ENCODE measurements around the gene TMEFF1.
"Not testable (repeated sequence)": the region's sequence is repeated elsewhere in the genome, so short reads cannot be mapped to it uniquely, and the experiment has no call there.

The TMEFF1 gene

DNA sequence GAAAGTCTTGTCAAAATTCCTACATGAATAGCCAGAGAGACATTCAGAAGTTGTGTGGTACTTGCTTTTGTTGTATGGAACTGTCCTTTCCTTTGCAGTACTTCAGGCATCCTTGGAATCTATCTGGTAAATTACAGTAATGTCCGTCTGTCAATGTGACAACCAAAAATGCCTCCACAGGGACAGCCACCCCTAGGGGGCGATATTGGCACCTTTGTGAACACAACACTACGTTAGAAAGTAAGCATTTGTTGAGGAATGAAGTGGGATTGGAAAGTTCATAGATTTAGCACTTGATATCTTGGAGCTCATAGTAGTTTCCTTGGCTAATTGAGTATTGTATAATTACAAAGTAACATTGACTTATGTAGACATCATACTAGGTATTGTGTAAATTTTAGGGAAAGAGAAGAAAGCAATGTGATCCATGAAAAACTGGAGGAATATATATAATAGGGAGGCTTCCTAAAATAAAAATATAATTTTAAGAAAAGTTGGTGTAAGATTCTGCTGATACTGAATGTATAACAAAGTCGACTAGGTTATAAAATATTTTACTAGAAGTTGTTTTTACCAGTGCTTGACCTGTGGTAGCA is 32.7 kb downstream of the TMEFF1 start:
- peak; percentile 37 for DNase-seq (ENCODE audit: low spot score)
- peak; percentile 83 for TF ChIP-seq CTCF (IDR thresholded peaks at IDR 0.05; ENCODE audit: extremely low read depth, insufficient read depth, missing control alignments)
- in situ Hi-C loops (cut with MboI; ENCODE audit: low pct_unique_long_range_greater_than_20kb, low sequenced_read_pairs, unreplicated experiment): no loop called here

DNA sequence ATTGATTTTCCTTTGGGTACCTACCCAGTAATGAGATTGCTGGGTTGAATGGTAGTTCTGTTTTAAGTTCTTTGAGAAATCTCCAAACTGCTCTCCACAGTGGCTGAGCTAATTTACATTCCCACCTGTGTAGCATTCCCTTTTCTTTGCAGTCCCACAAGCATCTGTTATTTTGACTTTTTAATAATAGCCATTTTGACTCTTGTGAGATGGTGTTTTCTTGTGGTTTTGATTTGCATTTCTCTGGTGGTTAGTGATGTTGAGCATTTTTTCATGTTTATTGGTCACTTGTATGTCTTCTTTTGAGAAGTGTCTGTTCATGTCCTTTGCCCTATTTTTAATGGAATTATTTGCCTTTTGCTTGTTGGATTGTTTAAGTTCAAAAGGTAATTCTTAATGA is 34.4 kb downstream of the TMEFF1 start:
- in situ Hi-C loops (cut with MboI; ENCODE audit: low pct_unique_long_range_greater_than_20kb, low sequenced_read_pairs, unreplicated experiment); DNase-seq (ENCODE audit: low spot score): not testable (repeated sequence)

DNA sequence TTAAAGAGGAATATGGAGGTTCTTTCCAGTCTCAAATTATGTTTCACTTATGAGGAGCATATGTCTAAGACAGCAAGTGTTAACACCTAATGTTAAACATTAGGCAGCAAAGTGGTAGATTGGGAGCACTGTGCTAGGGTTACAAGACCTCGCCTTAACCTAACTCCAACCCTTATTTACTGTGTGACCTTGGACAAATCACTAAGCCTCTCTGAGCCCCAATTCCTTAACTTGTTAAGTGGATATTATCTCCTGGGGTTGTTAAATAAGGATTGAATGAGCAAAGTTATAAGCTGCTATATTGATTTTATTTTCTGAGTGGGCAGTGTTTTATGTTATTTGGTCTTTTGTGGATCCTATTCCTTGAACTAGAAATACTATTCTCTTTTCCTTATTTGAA is 38.3 kb downstream of the TMEFF1 start:
- DNase-seq (ENCODE audit: low spot score): no peak
- no peak for TF ChIP-seq CTCF (IDR thresholded peaks at IDR 0.05; ENCODE audit: extremely low read depth, insufficient read depth, missing control alignments)
- in situ Hi-C loops (cut with MboI; ENCODE audit: low pct_unique_long_range_greater_than_20kb, low sequenced_read_pairs, unreplicated experiment): no loop called here

DNA sequence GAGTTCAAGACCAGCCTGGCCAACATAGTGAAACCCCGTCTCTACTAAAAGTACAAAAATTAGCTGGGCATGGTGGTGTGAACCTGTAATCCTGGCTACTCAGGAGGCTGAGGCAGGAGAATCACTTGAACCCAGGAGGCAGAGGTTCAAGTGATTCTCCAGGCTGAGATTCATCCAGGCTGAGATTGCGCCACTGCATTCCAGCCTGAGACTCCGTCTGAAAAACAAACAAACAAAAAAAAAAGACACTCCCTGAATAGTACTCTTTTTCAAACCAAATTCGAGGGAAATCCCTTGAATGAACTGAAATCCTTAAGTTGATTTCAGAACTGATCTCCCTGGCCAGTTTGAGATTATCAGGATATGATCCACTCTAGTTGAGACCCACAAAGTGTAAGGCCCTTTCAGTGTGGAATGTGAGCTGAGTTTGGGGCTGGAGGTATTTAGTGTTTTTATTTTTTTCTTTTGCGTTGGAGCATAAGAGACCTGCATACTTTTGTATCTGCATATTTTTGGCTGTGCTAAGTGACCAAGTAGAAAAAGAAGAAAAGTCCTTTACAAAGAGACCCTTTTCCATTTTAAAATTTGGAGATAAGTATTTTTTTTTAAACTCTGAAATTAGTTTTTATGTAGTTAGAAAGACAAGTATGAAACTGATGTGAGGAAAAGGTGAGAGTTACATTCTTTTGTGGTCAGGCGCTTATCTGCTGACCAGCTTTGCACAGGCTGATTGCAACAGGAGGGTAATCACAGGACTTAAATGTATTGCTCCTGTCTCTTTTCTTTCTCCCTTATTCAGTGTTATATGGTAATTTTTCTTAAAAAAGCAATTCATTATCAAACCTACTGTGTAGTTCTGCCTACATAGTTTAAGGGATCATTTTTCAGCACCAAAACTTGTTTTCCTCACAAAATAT is 42.9 kb downstream of the TMEFF1 start:
- DNase-seq (ENCODE audit: low spot score): no peak
- TF ChIP-seq CTCF (IDR thresholded peaks at IDR 0.05; ENCODE audit: extremely low read depth, insufficient read depth, missing control alignments): no peak
- in situ Hi-C loops (cut with MboI; ENCODE audit: low pct_unique_long_range_greater_than_20kb, low sequenced_read_pairs, unreplicated experiment): no loop called here

GRCh38 chr9:100521282-100521681 is 48.3 kb downstream of the TMEFF1 start:
- in situ Hi-C loops (cut with MboI; ENCODE audit: low pct_unique_long_range_greater_than_20kb, low sequenced_read_pairs, unreplicated experiment): no loop called here
- peak; percentile 17 for DNase-seq (ENCODE audit: low spot score)
- TF ChIP-seq CTCF (IDR thresholded peaks at IDR 0.05; ENCODE audit: extremely low read depth, insufficient read depth, missing control alignments): no peak

- no peak for DNase-seq (ENCODE audit: low spot score)
- TF ChIP-seq CTCF (IDR thresholded peaks at IDR 0.05; ENCODE audit: extremely low read depth, insufficient read depth, missing control alignments): no peak
- in situ Hi-C loops (cut with MboI; ENCODE audit: low pct_unique_long_range_greater_than_20kb, low sequenced_read_pairs, unreplicated experiment): no loop called here
Observed at GRCh38 chr9:100525563-100525962, 52.6 kb downstream of the TMEFF1 start.

DNA sequence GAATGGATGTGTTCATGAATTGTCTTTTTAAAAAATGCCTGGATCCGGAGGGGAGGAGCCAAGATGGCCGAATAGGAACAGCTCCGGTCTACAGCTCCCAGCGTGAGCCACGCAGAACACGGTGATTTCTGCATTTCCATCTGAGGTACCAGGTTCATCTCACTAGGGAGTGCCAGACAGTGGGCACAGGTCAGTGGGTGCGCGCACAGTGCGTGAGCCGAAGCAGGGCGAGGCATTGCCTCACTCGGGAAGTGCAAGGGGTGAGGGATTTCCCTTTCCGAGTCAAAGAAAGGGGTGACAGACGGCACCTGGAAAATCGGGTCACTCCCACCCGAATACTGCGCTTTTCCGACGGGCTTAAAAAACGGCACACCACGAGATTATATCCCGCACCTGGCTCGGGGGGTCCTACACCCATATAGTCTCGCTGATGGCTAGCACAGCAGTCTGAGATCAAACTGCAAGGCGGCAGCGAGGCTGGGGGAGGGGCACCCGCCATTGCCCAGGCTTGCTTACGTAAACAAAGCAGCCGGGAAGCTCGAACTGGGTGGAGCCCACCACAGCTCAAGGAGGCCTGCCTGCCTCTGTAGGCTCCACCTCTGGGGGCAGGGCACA is 54.3 kb downstream of the TMEFF1 start:
- in situ Hi-C loops (cut with MboI; ENCODE audit: low pct_unique_long_range_greater_than_20kb, low sequenced_read_pairs, unreplicated experiment): not testable (repeated sequence)

More for the DNA sequence above, 54.3 kb downstream of the TMEFF1 start:
- DNase-seq (ENCODE audit: low spot score): not testable (repeated sequence)

Data from GM13977 (cell line).